HepG2 (cell line): ENCODE measurements around the gene SGMS1. TPM values are rescaled to one million over a fixed set of nuclear protein-coding genes. Genes with fewer than 3 reads are reported as not detected.

Experiments
- ARHGAP35 ChIP-seq: sonication (generic); formaldehyde crosslinking; IDR thresholded peaks from 2 replicates; pipeline ENCODE4 v1.9.0; 2022; ENCODE audit warnings: mild to moderate bottlenecking, inconsistent platforms, moderate library complexity, missing genetic modification reagents, borderline replicate concordance
- ASH2L ChIP-seq: fragments of 300-600, 200-600 bp; sonication (generic); IDR thresholded peaks from 2 replicates; pipeline ENCODE4 v1.7.0; 2017; ENCODE audit warnings: low read depth, mild to moderate bottlenecking, moderate library complexity, mixed read lengths, low read length; ENCODE audit not compliant: insufficient read length
- BRD4 ChIP-seq: sonication (generic); formaldehyde crosslinking; IDR thresholded peaks from 2 replicates; pipeline ENCODE4 v1.4.0; 2020; ENCODE audit warnings: missing genetic modification reagents
- HCFC1 ChIP-seq: fragments of 150-350 bp; IDR thresholded peaks from 2 replicates; pipeline ENCODE4 v1.6.1; 2014; ENCODE audit warnings: low read depth, low read length
- MZF1 ChIP-seq: sonication (generic); formaldehyde crosslinking; IDR thresholded peaks from 2 replicates; pipeline ENCODE4 v1.8.1; 2023; ENCODE audit warnings: mild to moderate bottlenecking, missing genetic modification reagents, borderline replicate concordance
- PHF8 ChIP-seq: sonication (generic); formaldehyde crosslinking; IDR thresholded peaks from 2 replicates; pipeline ENCODE4 v1.5.0; 2020; ENCODE audit warnings: missing genetic modification reagents
- POLR2AphosphoS5 ChIP-seq: IDR thresholded peaks from 2 replicates; pipeline ENCODE4 v1.6.1; 2012; ENCODE audit warnings: low read depth, low read length
- PRMT3 ChIP-seq: sonication (generic); formaldehyde crosslinking; IDR thresholded peaks from 2 replicates; pipeline ENCODE4 v1.8.1; 2022; ENCODE audit warnings: low read depth, mild to moderate bottlenecking, moderate library complexity, missing genetic modification reagents, borderline replicate concordance
- RNF2 ChIP-seq: fragments of 450-650 bp; conservative IDR thresholded peaks from 2 replicates; pipeline ENCODE4 v1.6.1; 2016; ENCODE audit warnings: low read depth
- SETDB1 ChIP-seq: sonication (generic); formaldehyde crosslinking; IDR thresholded peaks from 2 replicates; pipeline ENCODE4 v1.5.1; 2020; ENCODE audit warnings: missing genetic modification reagents, mild to moderate bottlenecking, borderline replicate concordance
- U2AF1 ChIP-seq: fragments of 200-400 bp; formaldehyde crosslinking; optimal IDR thresholded peaks from 2 replicates; pipeline ENCODE3; 2017; ENCODE audit warnings: mild to moderate bottlenecking, low read depth, low read length
- U2AF2 ChIP-seq: fragments of 200-400 bp; formaldehyde crosslinking; IDR thresholded peaks from 2 replicates; pipeline ENCODE4 v1.6.1; 2017; ENCODE audit warnings: low read depth, mild to moderate bottlenecking, low read length
- ZBTB42 ChIP-seq: sonication (generic); formaldehyde crosslinking; IDR thresholded peaks from 2 replicates; pipeline ENCODE4 v1.5.0; 2020; ENCODE audit warnings: mild to moderate bottlenecking, missing genetic modification reagents
- ZFP1 ChIP-seq: IDR thresholded peaks from 2 replicates; pipeline ENCODE4 v1.6.1; 2016
- ZFP62 ChIP-seq: sonication (generic); formaldehyde crosslinking; IDR thresholded peaks from 2 replicates; pipeline ENCODE4 v1.4.0; 2020; ENCODE audit warnings: missing genetic modification reagents
- ZNF296 ChIP-seq: sonication (generic); formaldehyde crosslinking; conservative IDR thresholded peaks from 2 replicates; pipeline ENCODE4 v1.5.0; 2020; ENCODE audit warnings: mild to moderate bottlenecking, missing genetic modification reagents
- ZNF660 ChIP-seq: sonication (generic); formaldehyde crosslinking; IDR thresholded peaks from 2 replicates; pipeline ENCODE4 v1.5.1; 2020; ENCODE audit warnings: mild to moderate bottlenecking, low read depth, missing genetic modification reagents, borderline replicate concordance
- ZNF792 ChIP-seq: IDR thresholded peaks from 2 replicates; pipeline ENCODE4 v1.6.1; 2016
- polyA plus RNA-seq, 8 experiments: library from polyadenylated mRNA; depleted of rRNA in 3 of 8; stranded (reverse) in 7 of 8; unstranded in 1 of 8; fragments of >200 nt; fragmentation: Illumina TruSeq in 4 of 8; extraction: Trizol in 4 of 8; gene quantifications; 2 replicates each; pipeline versions ENCODE4 v1.2.1 to v1.2.3, GENCODE V29; 2011 to 2016; ENCODE audit warnings: low read depth in 4 of 8, missing spikeins in 1 of 8, mixed read lengths in 1 of 8; ENCODE audit not compliant: insufficient read depth in 1 of 8
- total RNA-seq, 5 experiments: library from RNA; depleted of rRNA; stranded (reverse); fragments of >200 nt; fragmentation: Illumina TruSeq; extraction: Trizol; gene quantifications; 2 replicates each; pipeline ENCODE4 v1.2.3, GENCODE V29; 2016; ENCODE audit warnings: low read depth in 1 of 5
- TF ChIP-seq, protein P1 (sequence below): sonication (generic); formaldehyde crosslinking; IDR thresholded peaks from 2 replicates; pipeline ENCODE4 v1.9.0; 2021; ENCODE audit warnings: mild to moderate bottlenecking, missing genetic modification reagents
- TF ChIP-seq, protein P2 (sequence below): sonication (generic); formaldehyde crosslinking; IDR thresholded peaks from 2 replicates; pipeline ENCODE4 v1.4.0; 2020; ENCODE audit warnings: missing genetic modification reagents
- TF ChIP-seq, protein P3 (sequence below): IDR thresholded peaks from 2 replicates; pipeline ENCODE4 v1.6.1; 2016; ENCODE audit warnings: low read depth
- TF ChIP-seq, protein P4 (sequence below): sonication (generic); formaldehyde crosslinking; IDR thresholded peaks from 2 replicates; pipeline ENCODE4 v1.4.0; 2020; ENCODE audit warnings: missing genetic modification reagents, mild to moderate bottlenecking, borderline replicate concordance

Gene SGMS1
- total and polyA plus RNA-seq, 2 of the 13 experiments (the other 11 are each of a cell fraction or from before 2014, with no cell fraction given): 6.5 to 15.1 TPM

DNA sequence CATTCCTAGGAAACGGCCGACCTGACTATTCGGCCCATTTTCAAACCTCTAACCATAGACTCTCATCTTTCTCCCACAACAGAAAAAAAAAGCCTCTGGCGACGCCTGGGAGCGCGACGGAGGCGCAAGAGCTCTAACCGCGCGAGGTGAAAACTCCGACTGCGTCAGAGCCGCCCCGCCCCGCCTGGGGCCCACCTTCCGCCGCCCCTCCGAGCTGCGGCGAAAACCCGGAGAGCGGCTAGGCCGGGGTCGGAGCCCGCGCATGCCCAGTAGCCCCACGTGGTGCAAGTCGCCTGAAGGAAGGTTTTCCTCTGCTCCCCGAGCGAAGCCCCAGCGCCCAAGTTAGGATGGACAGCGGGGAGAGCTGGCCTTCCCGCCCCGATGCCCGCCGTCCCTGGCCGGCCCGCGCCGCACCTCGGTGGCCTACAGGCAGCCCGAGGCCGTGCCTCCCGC, 683 bp upstream of the SGMS1 start (continued):
- TF ChIP-seq, protein P1, sequence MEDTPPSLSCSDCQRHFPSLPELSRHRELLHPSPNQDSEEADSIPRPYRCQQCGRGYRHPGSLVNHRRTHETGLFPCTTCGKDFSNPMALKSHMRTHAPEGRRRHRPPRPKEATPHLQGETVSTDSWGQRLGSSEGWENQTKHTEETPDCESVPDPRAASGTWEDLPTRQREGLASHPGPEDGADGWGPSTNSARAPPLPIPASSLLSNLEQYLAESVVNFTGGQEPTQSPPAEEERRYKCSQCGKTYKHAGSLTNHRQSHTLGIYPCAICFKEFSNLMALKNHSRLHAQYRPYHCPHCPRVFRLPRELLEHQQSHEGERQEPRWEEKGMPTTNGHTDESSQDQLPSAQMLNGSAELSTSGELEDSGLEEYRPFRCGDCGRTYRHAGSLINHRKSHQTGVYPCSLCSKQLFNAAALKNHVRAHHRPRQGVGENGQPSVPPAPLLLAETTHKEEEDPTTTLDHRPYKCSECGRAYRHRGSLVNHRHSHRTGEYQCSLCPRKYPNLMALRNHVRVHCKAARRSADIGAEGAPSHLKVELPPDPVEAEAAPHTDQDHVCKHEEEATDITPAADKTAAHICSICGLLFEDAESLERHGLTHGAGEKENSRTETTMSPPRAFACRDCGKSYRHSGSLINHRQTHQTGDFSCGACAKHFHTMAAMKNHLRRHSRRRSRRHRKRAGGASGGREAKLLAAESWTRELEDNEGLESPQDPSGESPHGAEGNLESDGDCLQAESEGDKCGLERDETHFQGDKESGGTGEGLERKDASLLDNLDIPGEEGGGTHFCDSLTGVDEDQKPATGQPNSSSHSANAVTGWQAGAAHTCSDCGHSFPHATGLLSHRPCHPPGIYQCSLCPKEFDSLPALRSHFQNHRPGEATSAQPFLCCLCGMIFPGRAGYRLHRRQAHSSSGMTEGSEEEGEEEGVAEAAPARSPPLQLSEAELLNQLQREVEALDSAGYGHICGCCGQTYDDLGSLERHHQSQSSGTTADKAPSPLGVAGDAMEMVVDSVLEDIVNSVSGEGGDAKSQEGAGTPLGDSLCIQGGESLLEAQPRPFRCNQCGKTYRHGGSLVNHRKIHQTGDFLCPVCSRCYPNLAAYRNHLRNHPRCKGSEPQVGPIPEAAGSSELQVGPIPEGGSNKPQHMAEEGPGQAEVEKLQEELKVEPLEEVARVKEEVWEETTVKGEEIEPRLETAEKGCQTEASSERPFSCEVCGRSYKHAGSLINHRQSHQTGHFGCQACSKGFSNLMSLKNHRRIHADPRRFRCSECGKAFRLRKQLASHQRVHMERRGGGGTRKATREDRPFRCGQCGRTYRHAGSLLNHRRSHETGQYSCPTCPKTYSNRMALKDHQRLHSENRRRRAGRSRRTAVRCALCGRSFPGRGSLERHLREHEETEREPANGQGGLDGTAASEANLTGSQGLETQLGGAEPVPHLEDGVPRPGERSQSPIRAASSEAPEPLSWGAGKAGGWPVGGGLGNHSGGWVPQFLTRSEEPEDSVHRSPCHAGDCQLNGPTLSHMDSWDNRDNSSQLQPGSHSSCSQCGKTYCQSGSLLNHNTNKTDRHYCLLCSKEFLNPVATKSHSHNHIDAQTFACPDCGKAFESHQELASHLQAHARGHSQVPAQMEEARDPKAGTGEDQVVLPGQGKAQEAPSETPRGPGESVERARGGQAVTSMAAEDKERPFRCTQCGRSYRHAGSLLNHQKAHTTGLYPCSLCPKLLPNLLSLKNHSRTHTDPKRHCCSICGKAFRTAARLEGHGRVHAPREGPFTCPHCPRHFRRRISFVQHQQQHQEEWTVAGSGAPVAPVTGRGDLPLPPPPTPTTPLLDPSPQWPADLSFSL: no peak
- TF ChIP-seq, protein P2, sequence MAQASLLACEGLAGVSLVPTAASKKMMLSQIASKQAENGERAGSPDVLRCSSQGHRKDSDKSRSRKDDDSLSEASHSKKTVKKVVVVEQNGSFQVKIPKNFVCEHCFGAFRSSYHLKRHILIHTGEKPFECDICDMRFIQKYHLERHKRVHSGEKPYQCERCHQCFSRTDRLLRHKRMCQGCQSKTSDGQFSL (CRISPR knock-in tag): no peak
- no peak for TF ChIP-seq BRD4
- no peak for TF ChIP-seq ZBTB42
- TF ChIP-seq ASH2L: peak; percentile 62
- no peak for TF ChIP-seq U2AF1
- no peak for TF ChIP-seq ZFP62
- TF ChIP-seq U2AF2: no peak
- TF ChIP-seq, protein P3, sequence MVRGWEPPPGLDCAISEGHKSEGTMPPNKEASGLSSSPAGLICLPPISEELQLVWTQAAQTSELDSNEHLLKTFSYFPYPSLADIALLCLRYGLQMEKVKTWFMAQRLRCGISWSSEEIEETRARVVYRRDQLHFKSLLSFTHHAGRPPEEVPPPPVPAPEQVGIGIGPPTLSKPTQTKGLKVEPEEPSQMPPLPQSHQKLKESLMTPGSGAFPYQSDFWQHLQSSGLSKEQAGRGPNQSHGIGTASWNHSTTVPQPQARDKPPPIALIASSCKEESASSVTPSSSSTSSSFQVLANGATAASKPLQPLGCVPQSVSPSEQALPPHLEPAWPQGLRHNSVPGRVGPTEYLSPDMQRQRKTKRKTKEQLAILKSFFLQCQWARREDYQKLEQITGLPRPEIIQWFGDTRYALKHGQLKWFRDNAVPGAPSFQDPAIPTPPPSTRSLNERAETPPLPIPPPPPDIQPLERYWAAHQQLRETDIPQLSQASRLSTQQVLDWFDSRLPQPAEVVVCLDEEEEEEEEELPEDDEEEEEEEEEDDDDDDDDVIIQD: no peak
- no peak for TF ChIP-seq SETDB1 (CRISPR knock-in tag)
- 0 out of 2 replicates have a peak, but pooled peaks have one; percentile 58 for TF ChIP-seq ZNF296 (CRISPR knock-in tag)
- TF ChIP-seq POLR2AphosphoS5: peak; percentile 78
- TF ChIP-seq, protein P4, sequence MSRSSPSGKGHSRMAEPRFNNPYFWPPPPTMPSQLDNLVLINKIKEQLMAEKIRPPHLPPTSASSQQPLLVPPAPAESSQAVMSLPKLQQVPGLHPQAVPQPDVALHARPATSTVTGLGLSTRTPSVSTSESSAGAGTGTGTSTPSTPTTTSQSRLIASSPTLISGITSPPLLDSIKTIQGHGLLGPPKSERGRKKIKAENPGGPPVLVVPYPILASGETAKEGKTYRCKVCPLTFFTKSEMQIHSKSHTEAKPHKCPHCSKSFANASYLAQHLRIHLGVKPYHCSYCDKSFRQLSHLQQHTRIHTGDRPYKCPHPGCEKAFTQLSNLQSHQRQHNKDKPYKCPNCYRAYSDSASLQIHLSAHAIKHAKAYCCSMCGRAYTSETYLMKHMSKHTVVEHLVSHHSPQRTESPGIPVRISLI (CRISPR knock-in tag): peak; percentile 79
- TF ChIP-seq ZNF660 (CRISPR knock-in tag): no peak; the same call in 1 of the 2 replicates
- TF ChIP-seq ZNF792: no peak
- TF ChIP-seq RNF2: peak; percentile 84
- peak; percentile 41; the same call in 1 of the 2 replicates for TF ChIP-seq HCFC1
- peak; percentile 29; the same call in 1 of the 2 replicates for TF ChIP-seq ZFP1 (CRISPR knock-in tag)
- TF ChIP-seq PHF8 (CRISPR knock-in tag): peak; percentile 73; the same call in 1 of the 2 replicates
- TF ChIP-seq PRMT3 (CRISPR knock-in tag): no peak
- TF ChIP-seq MZF1 (CRISPR knock-in tag): no peak
- TF ChIP-seq ARHGAP35 (CRISPR knock-in tag): peak; percentile 89
